K562 treated with DMSO at 1 percent for 48 hours (cell line): ENCODE measurements around the gene PIK3CA. TPM values are rescaled to one million over a fixed set of nuclear protein-coding genes. Genes with fewer than 3 reads are reported as not detected.

Source experiments
- total RNA-seq: library from RNA; unstranded; fragments of 300-600 nt; gene quantifications from 2 replicates; pipeline ENCODE4 v1.2.3, GENCODE V29; 2022; ENCODE audit warnings: low replicate concordance; ENCODE audit errors: extremely low read depth

PIK3CA gene
- not detected in 2 replicates for total RNA-seq

GRCh38 chr3:179147873-179148615 is at the start of gene PIK3CA:
TSS of gene PIK3CA (plus strand) at chr3:179148357. CDS start at chr3:179198826, 50,469 bp downstream.

DNA sequence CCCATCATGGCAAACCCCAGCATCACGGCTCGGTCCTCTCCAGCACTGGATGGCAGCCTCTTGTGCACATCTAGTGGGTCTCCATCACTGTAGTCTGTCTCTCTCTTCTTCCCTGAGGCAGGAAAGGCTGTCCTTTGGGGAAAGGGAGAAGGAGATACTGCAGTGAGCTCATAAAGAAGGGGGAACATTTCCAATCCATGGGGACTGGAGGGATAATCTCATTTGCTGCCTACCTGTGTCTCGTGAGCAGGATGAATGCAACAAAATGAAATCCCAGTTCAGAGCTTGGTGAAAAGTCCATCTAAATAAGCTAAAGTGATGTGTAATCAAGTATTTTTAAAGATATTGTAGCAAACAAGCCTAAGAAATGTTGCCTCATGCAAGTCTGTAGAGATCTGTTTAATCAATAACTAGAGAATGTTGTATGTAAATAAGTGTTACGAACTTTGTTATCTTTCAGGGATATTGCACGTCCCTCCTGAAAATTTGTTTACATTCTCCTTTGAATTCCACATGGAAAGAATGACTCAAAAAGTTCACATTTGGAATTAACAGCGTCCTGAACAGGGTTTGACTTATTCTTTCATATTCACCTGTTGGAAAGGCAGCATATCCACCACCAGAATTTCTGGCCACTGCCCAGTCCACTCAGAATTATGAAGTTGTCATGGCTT is 102.8 kb downstream of the PIK3CA start, which contains the start of gene KCNMB3:
Gene KCNMB3, minus strand, starts transcription at position 312 of the 674 bp plus-strand sequence. Its CDS starts 124 bp downstream, at position 188.

Other genes starting within 250 kb of the PIK3CA start
- gene ZMAT3, start 76.5 kb upstream of the PIK3CA start, total RNA-seq: not detected in 2 replicates
- gene KCNMB3, start 102.8 kb downstream of the PIK3CA start, total RNA-seq: not detected in 2 replicates
- gene ZNF639, start 174.7 kb downstream of the PIK3CA start, total RNA-seq: not detected in 2 replicates
- gene MFN1, start 199.4 kb downstream of the PIK3CA start, total RNA-seq: not detected in 2 replicates